ENCODE results near the gene SYNE1.
"Not testable (repeated sequence)": the region's sequence is repeated elsewhere in the genome, so short reads cannot be mapped to it uniquely, and the experiment has no call there.

The SYNE1 gene

GRCh38 chr6:152499931-152500330, 137.2 kb downstream of the SYNE1 start:
- H3K4me3 ChIP-seq (ENCODE audit: low read depth, low read length): no peak overlapping the region
- TF ChIP-seq CTCF (IDR thresholded peaks at IDR 0.05; ENCODE audit: control insufficient read depth, extremely low read depth, insufficient read depth): no peak

DNA sequence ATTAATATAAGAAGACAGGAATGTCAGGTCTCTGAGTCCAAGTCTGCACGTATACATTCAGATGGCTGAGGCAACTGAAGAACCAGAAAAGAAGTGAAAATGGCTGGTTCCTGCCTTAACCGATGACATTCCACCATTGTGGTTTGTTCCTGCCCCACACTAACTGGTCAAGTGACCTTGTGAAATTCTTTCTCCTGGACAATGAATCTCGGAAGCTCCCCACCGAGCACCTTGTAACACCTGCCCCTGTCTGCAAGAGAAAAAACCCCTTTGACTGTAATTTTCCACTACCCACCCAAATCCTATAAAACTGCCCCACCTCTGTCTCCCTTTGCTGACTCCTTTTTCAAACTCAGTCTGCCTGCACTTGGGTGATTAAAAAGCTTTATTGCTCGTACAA, 140.4 kb downstream of the SYNE1 start:
- DNase-seq (ENCODE audit: low read depth): no peak
- TF ChIP-seq CTCF (IDR thresholded peaks at IDR 0.05; ENCODE audit: control insufficient read depth, extremely low read depth, insufficient read depth): no peak
- no peak overlapping the region for H3K4me3 ChIP-seq (ENCODE audit: low read depth, low read length)

More at GRCh38 chr6:152499931-152500330, 137.2 kb downstream of the SYNE1 start:
- DNase-seq (ENCODE audit: low read depth): no peak

DNA sequence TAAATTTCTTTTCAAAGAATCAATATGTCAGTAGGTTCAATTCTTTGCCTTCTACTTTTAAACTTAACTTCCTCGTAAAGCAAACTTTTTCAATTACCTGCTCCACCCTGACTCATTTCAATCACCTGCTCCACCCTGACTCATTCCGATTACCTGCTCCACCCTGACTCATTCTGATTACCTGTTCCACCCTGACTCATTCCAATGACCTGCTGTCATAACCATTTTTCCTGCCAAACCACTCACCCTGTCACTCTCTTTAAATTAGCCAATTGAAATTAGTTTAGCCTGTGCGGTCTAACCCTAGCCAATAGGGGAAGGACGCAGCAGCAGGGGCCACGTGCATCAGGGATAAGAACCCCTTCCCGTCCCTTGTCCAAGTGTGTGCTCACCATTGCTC, 141.7 kb downstream of the SYNE1 start:
- DNase-seq (ENCODE audit: low read depth); H3K4me3 ChIP-seq (ENCODE audit: low read depth, low read length): not testable (repeated sequence)

GRCh38 chr6:152492281-152492680, 144.9 kb downstream of the SYNE1 start:
- not testable (repeated sequence) for DNase-seq (ENCODE audit: low read depth); H3K4me3 ChIP-seq (ENCODE audit: low read depth, low read length)

DNA sequence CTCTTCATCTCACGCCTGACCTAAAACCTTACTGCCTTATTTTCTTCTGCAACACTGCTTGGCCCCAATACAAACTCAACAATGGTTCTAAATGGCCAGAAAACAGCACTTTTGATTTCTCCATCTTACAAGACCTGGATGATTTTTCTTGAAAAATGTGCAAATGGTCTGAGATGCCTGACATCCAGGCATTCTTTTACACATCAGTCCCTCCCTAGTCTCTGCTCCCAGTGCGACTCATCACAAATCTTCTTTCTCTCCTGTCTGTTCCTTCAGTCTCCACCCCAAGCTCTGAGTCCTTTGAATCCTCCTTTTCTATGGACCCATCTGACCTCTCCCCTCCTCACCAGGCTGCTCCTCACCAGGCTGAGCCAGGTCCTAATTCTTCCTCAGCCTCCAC, 145.7 kb downstream of the SYNE1 start:
- not testable (repeated sequence) for H3K4me3 ChIP-seq (ENCODE audit: low read depth, low read length); DNase-seq (ENCODE audit: low read depth)

- not testable (repeated sequence) for DNase-seq (ENCODE audit: low read depth); H3K4me3 ChIP-seq (ENCODE audit: low read depth, low read length)
These were observed 146.2 kb downstream of the SYNE1 start for GRCh38 chr6:152490971-152491378.

- TF ChIP-seq CTCF (IDR thresholded peaks at IDR 0.05; ENCODE audit: control insufficient read depth, extremely low read depth, insufficient read depth): no peak
- no peak overlapping the region for H3K4me3 ChIP-seq (ENCODE audit: low read depth, low read length)
- DNase-seq (ENCODE audit: low read depth): no peak
These were observed 152.4 kb downstream of the SYNE1 start for GRCh38 chr6:152484806-152485205.

GRCh38 chr6:152482289-152482688, 154.9 kb downstream of the SYNE1 start:
- H3K4me3 ChIP-seq (ENCODE audit: low read depth, low read length): no peak overlapping the region
- DNase-seq (ENCODE audit: low read depth): no peak
- no peak for TF ChIP-seq CTCF (IDR thresholded peaks at IDR 0.05; ENCODE audit: control insufficient read depth, extremely low read depth, insufficient read depth)

DNA sequence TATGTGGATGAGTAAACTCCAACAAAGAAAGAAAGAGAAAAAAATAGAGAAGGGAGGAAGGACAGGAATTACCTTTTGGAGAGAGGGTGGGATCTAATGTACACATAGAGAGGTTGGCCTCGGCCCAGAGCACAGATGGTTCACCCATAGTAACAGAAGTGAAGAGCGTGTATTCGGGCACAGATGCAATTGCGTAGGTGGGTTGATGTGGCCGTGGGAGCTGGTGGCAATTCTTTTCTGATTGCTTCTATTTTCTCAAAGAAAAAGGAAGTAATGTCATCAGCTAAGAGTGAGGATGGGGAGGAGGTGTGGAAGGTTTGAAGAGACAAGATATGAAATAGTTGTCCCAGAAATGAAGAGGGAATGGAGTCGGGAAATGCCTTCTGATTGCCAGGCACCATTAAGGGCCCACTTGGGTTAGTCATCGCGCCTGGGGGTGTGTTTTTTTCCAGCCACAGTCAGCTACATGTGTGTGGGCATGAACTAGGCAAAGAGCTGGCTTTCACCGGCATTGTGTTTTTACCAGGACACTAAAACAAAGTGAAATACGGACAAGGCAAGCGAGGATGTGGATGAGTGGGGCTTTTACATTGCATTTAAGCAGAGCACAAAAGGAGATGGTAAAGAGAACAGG, 158.7 kb downstream of the SYNE1 start:
- DNase-seq (ENCODE audit: low read depth): no peak
- no peak overlapping the region for H3K4me3 ChIP-seq (ENCODE audit: low read depth, low read length)
- no peak for TF ChIP-seq CTCF (IDR thresholded peaks at IDR 0.05; ENCODE audit: control insufficient read depth, extremely low read depth, insufficient read depth)
